ENCODE measurements around the gene QKI.

GRCh38 chr6:163600331-163600730 lies 185.8 kb downstream of the QKI start:
- no peak for TF ChIP-seq CTCF (IDR thresholded peaks at IDR 0.05)
- no peak for TF ChIP-seq POLR2A (IDR thresholded peaks at IDR 0.05)

All from lower leg skin (tissue), 3 donors.